ENCODE results near the gene DAGLA.
A peak's percentile ranks its signal among the peaks of the same experiment; 100 is the strongest.

The DAGLA gene

DNA sequence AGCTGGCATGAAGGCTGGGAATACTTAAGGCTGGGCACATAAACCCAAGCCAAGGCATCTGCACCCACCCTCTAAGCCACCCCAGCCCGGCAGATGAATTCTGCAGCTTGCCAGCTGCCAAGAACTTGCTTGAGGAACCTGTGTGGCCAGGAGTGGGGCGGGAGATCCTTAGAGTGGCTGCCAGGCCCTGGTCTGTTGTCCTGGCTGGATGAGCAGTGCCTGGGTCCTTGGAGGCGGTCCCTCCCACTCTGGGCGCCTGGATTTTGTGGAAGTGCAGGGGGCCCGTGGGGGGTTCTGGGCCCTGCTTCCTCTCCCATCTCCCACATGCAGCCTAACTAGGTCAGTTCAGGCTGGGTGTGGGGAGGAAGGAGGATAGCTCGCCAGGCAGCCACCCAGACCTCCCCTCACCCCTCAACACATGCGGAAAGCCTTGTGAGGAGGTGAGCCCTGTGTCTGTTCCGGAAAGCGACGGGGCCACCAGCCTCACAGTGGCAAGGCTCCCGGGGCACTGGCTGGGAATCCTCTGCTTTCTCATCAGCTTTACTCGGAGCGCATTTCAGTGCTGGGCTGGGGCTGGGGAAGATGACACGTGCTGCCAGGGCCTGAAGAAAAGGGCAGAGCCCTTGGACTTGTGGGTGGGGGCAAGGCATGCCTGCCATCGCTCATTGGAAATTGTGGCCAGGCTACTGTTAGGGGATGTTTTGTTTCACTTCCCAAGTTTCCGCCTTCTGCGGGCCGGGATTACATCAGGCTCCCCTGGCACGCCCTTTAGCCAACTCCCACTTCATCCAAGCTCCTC is 8.4 kb downstream of the DAGLA start:
- DNase-seq (ENCODE audit: insufficient read length, low spot score): no peak
- no peak for TF ChIP-seq POLR2AphosphoS5 (IDR thresholded peaks at IDR 0.05; ENCODE audit: low read depth, low read length)
- no peak for TF ChIP-seq POLR2A (IDR thresholded peaks at IDR 0.05; ENCODE audit: low read depth, low read length)
- no peak for TF ChIP-seq PAX5 (IDR thresholded peaks at IDR 0.05; ENCODE audit: insufficient read depth, low read length, severe bottlenecking)
- no peak for TF ChIP-seq TAF1 (IDR thresholded peaks at IDR 0.05; ENCODE audit: low read depth, low read length)
- no peak for TF ChIP-seq POU2F2 (IDR thresholded peaks at IDR 0.05; ENCODE audit: low read depth, low read length)
- TF ChIP-seq SPI1 (IDR thresholded peaks at IDR 0.05; ENCODE audit: low read depth, low read length): no peak
- FAIRE-seq: no peak

DNA sequence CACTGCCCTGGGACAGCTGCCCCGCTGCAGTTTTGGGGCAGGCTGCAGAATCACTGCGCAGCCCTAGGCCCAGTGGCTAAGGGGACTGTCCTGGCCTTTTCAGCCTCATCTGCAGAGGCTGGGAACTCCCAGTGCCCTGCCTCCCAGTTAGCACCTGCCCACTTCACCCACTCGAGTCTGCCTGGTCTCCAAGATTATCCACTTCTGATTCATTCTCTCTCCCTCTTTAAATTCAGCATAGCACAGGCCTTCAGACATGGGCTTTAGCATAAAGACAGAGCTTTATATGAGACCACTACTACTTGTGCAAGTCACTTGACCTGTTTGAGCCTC is 8.9 kb downstream of the DAGLA start:
- TF ChIP-seq SPI1 (IDR thresholded peaks at IDR 0.05; ENCODE audit: low read depth, low read length) (no peak), PAX5 (IDR thresholded peaks at IDR 0.05; ENCODE audit: insufficient read depth, low read length, severe bottlenecking) (no peak), TAF1 (IDR thresholded peaks at IDR 0.05; ENCODE audit: low read depth, low read length) (no peak), POLR2AphosphoS5 (IDR thresholded peaks at IDR 0.05; ENCODE audit: low read depth, low read length) (no peak), POU2F2 (IDR thresholded peaks at IDR 0.05; ENCODE audit: low read depth, low read length) (no peak), POLR2A (IDR thresholded peaks at IDR 0.05; ENCODE audit: low read depth, low read length) (no peak)
- DNase-seq (ENCODE audit: insufficient read length, low spot score) (no peak), FAIRE-seq (no peak)

GRCh38 chr11:61690706-61691379 is 10.7 kb downstream of the DAGLA start:
- DNase-seq (ENCODE audit: insufficient read length, low spot score) (no peak), FAIRE-seq (no peak)
- TF ChIP-seq POLR2A (IDR thresholded peaks at IDR 0.05; ENCODE audit: low read depth, low read length) (no peak), TAF1 (IDR thresholded peaks at IDR 0.05; ENCODE audit: low read depth, low read length) (no peak), POLR2AphosphoS5 (IDR thresholded peaks at IDR 0.05; ENCODE audit: low read depth, low read length) (no peak), PAX5 (IDR thresholded peaks at IDR 0.05; ENCODE audit: insufficient read depth, low read length, severe bottlenecking) (no peak), POU2F2 (IDR thresholded peaks at IDR 0.05; ENCODE audit: low read depth, low read length) (no peak), SPI1 (IDR thresholded peaks at IDR 0.05; ENCODE audit: low read depth, low read length) (no peak)

DNA sequence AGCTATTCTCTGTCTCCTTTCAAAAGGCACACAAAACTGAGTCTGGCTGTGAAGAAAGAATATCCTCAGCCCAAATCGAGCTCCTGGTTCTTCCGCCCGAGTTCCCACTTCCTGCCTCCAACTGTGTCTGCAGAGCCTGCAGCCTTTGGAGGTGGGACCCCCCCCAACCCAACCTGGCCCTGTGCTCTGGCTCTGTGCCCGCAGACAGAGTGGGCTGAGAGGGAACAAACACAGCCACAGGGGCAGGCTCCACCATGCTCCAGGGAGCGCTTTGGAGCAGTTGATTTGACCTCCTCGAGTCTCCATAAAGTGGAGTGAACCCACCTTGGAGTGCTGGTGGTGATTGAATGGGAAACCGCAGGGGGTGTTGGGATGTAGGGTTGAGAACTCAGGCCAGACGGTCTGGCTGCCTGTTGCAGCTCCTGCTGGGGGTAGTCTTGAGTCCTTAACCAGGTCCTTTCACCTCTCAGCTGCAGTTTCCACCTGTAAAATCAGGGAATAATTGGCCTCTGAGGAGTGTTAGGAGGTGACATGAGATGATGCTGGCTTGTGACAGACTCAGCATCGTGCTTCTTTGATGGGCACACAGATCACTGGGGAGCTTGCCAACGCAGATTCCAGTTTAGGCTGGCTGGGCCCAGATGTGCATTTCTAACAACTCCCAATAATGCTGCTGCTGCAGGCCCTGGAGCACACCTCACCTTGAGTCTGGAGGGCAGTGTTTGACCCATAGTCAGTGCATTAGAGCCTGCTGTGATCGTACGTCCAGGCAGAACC is 11.4 kb downstream of the DAGLA start:
- no peak for DNase-seq (ENCODE audit: insufficient read length, low spot score)
- TF ChIP-seq POLR2A (IDR thresholded peaks at IDR 0.05; ENCODE audit: low read depth, low read length) (no peak), POU2F2 (IDR thresholded peaks at IDR 0.05; ENCODE audit: low read depth, low read length) (no peak), TAF1 (IDR thresholded peaks at IDR 0.05; ENCODE audit: low read depth, low read length) (no peak), POLR2AphosphoS5 (IDR thresholded peaks at IDR 0.05; ENCODE audit: low read depth, low read length) (no peak), PAX5 (IDR thresholded peaks at IDR 0.05; ENCODE audit: insufficient read depth, low read length, severe bottlenecking) (no peak), SPI1 (IDR thresholded peaks at IDR 0.05; ENCODE audit: low read depth, low read length) (no peak)
- FAIRE-seq: no peak

DNA sequence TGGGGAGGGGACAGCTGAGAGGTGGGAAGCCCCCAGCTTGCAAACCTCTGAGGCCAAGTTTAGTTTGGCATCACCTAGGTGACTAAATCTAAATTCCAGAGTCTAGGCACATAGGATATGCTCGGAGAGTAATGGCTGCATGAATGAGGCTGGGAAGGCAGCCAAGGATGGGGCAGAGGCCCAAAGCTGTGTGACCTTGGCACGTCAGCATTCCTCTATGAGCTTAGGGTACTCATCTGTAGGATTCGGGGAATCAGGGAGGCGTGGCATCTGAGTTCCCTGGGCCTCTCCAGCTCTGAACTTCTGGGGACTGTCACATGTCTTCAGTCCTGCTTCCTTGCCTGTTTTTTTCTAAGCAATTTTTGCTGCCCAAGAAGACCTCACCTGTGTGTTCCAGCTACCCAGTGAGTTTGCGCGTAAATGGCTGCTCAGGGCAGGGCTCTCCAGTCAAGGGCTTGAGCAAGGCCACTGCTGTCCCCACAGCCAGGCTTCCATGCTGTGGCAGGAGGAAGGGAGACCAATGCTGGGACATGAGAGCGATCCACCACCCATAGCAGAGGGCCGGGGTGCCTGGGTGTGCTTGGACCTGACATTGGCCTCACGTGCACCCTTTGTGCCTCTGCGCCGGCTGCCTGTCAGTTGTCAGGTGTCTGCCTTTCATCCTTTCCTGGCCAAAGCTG is 13.9 kb downstream of the DAGLA start:
- FAIRE-seq (no peak), DNase-seq (ENCODE audit: insufficient read length, low spot score) (no peak)
- TF ChIP-seq PAX5 (IDR thresholded peaks at IDR 0.05; ENCODE audit: insufficient read depth, low read length, severe bottlenecking): no peak
- TF ChIP-seq TAF1 (IDR thresholded peaks at IDR 0.05; ENCODE audit: low read depth, low read length): no peak
- TF ChIP-seq POU2F2 (IDR thresholded peaks at IDR 0.05; ENCODE audit: low read depth, low read length): no peak

GRCh38 chr11:61694602-61694939 is 14.4 kb downstream of the DAGLA start:
- TF ChIP-seq SPI1 (IDR thresholded peaks at IDR 0.05; ENCODE audit: low read depth, low read length) (no peak), TAF1 (IDR thresholded peaks at IDR 0.05; ENCODE audit: low read depth, low read length) (no peak)
- DNase-seq (ENCODE audit: insufficient read length, low spot score) (no peak), FAIRE-seq (no peak)

- DNase-seq (ENCODE audit: insufficient read length, low spot score) (no peak), FAIRE-seq (no peak)
- no peak for TF ChIP-seq POLR2AphosphoS5 (IDR thresholded peaks at IDR 0.05; ENCODE audit: low read depth, low read length)
- no peak for TF ChIP-seq SPI1 (IDR thresholded peaks at IDR 0.05; ENCODE audit: low read depth, low read length)
- TF ChIP-seq POU2F2 (IDR thresholded peaks at IDR 0.05; ENCODE audit: low read depth, low read length): no peak
- no peak for TF ChIP-seq POLR2A (IDR thresholded peaks at IDR 0.05; ENCODE audit: low read depth, low read length)
- TF ChIP-seq TAF1 (IDR thresholded peaks at IDR 0.05; ENCODE audit: low read depth, low read length): no peak
- TF ChIP-seq PAX5 (IDR thresholded peaks at IDR 0.05; ENCODE audit: insufficient read depth, low read length, severe bottlenecking): no peak
These were observed 14.9 kb downstream of the DAGLA start for GRCh38 chr11:61694946-61695706.

GRCh38 chr11:61695917-61696316 is 15.7 kb downstream of the DAGLA start:
- TF ChIP-seq SPI1 (IDR thresholded peaks at IDR 0.05; ENCODE audit: low read depth, low read length): peak; percentile 20; the same call in 1 of the 2 replicates
- no peak for TF ChIP-seq TAF1 (IDR thresholded peaks at IDR 0.05; ENCODE audit: low read depth, low read length)
- peak; percentile 72 for DNase-seq (ENCODE audit: insufficient read length, low spot score)

DNA sequence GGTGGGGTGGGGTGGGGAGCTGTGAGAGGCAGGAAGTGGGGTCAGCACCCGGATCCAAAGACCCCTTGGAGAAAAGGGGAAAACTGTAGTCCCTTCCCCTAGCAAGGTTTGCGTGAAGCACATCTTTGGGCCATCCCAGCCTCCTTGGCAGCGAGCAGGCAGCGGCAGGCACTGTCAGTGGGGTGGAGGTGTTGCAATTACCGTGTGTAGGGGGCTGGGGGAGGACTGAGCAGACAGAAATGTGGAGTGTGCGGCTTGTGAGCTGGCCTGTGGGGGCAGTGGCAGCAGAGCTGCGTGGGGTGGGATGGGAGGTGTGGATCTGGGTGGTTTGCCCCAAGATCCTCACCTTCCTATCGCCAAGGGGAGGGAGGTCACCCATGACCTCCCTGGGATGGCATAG is 16.4 kb downstream of the DAGLA start:
- FAIRE-seq (no peak), DNase-seq (ENCODE audit: insufficient read length, low spot score) (no peak)
- TF ChIP-seq PAX5 (IDR thresholded peaks at IDR 0.05; ENCODE audit: insufficient read depth, low read length, severe bottlenecking): no peak
- no peak for TF ChIP-seq TAF1 (IDR thresholded peaks at IDR 0.05; ENCODE audit: low read depth, low read length)

More at GRCh38 chr11:61695917-61696316, 15.7 kb downstream of the DAGLA start:
- FAIRE-seq: peak; percentile 82
